HepG2 (cell line): Measurements from ENCODE around the gene FBXO9. TPM values are rescaled to one million over a fixed set of nuclear protein-coding genes. Genes with fewer than 3 reads are reported as not detected.

Experiments used
- AKAP8 ChIP-seq: sonication (generic); formaldehyde crosslinking; IDR thresholded peaks from 2 replicates; pipeline ENCODE4 v1.5.1; 2020; ENCODE audit warnings: mild to moderate bottlenecking, missing genetic modification reagents
- EHMT2 ChIP-seq: fragments of 200-600 bp; sonication (generic); IDR thresholded peaks from 2 replicates; pipeline ENCODE4 v1.7.0; 2017; ENCODE audit warnings: antibody characterized with exemption, low read depth, low read length, borderline replicate concordance
- JDP2 ChIP-seq: sonication (generic); formaldehyde crosslinking; IDR thresholded peaks from 2 replicates; pipeline ENCODE4 v1.8.1; 2022; ENCODE audit warnings: missing genetic modification reagents, borderline replicate concordance
- NCOA1 ChIP-seq: sonication (generic); formaldehyde crosslinking; IDR thresholded peaks from 2 replicates; pipeline ENCODE4 v1.9.0; 2021; ENCODE audit warnings: missing genetic modification reagents
- NR2C2 ChIP-seq: sonication (generic); formaldehyde crosslinking; IDR thresholded peaks from 2 replicates; pipeline ENCODE4 v1.4.0; 2020; ENCODE audit warnings: missing genetic modification reagents, mild to moderate bottlenecking, moderate library complexity, borderline replicate concordance
- NR2F1 ChIP-seq, 2 experiments: fragments of 450-650 bp in 1 of 2; formaldehyde crosslinking in 1 of 2; IDR thresholded peaks; 2 replicates each; pipeline versions ENCODE4 v1.5.0 to v1.6.1; 2016 to 2020; ENCODE audit warnings: mild to moderate bottlenecking in 1 of 2, missing compliant biosample characterization in 1 of 2, missing genetic modification reagents in 1 of 2, moderate library complexity in 1 of 2
- PHF20 ChIP-seq: sonication (generic); formaldehyde crosslinking; IDR thresholded peaks from 2 replicates; pipeline ENCODE4 v1.5.0; 2020; ENCODE audit warnings: mild to moderate bottlenecking, missing genetic modification reagents
- PHF21A ChIP-seq: sonication (generic); formaldehyde crosslinking; IDR thresholded peaks from 2 replicates; pipeline ENCODE4 v1.5.0; 2020; ENCODE audit warnings: mild to moderate bottlenecking, missing genetic modification reagents
- ZFAT ChIP-seq: sonication (generic); formaldehyde crosslinking; conservative IDR thresholded peaks from 2 replicates; pipeline ENCODE4 v1.8.1; 2023; ENCODE audit warnings: missing genetic modification reagents, inconsistent platforms
- ZKSCAN8 ChIP-seq: IDR thresholded peaks from 2 replicates; pipeline ENCODE4 v1.6.1; 2016; ENCODE audit warnings: borderline replicate concordance, missing genetic modification reagents, missing compliant biosample characterization
- ZNF101 ChIP-seq: sonication (generic); formaldehyde crosslinking; IDR thresholded peaks from 2 replicates; pipeline ENCODE4 v1.4.0; 2020; ENCODE audit warnings: mild to moderate bottlenecking, low read depth, missing genetic modification reagents, borderline replicate concordance
- ZNF274 ChIP-seq: sonication (generic); formaldehyde crosslinking; IDR thresholded peaks from 2 replicates; pipeline ENCODE4 v1.5.1; 2020; ENCODE audit warnings: mild to moderate bottlenecking, missing genetic modification reagents
- ZNF569 ChIP-seq: sonication (generic); formaldehyde crosslinking; IDR thresholded peaks from 2 replicates; pipeline ENCODE4 v1.5.0; 2020; ENCODE audit warnings: mild to moderate bottlenecking, missing genetic modification reagents, moderate library complexity, borderline replicate concordance
- ZNF574 ChIP-seq: sonication (generic); formaldehyde crosslinking; IDR thresholded peaks from 2 replicates; pipeline ENCODE4 v1.4.0; 2020; ENCODE audit warnings: missing genetic modification reagents
- polyA plus RNA-seq, 8 experiments: library from polyadenylated mRNA; depleted of rRNA in 3 of 8; stranded (reverse) in 7 of 8; unstranded in 1 of 8; fragments of >200 nt; fragmentation: Illumina TruSeq in 4 of 8; extraction: Trizol in 4 of 8; gene quantifications; 2 replicates each; pipeline versions ENCODE4 v1.2.1 to v1.2.3, GENCODE V29; 2011 to 2016; ENCODE audit warnings: low read depth in 4 of 8, missing spikeins in 1 of 8, mixed read lengths in 1 of 8; ENCODE audit not compliant: insufficient read depth in 1 of 8
- total RNA-seq, 5 experiments: library from RNA; depleted of rRNA; stranded (reverse); fragments of >200 nt; fragmentation: Illumina TruSeq; extraction: Trizol; gene quantifications; 2 replicates each; pipeline ENCODE4 v1.2.3, GENCODE V29; 2016; ENCODE audit warnings: low read depth in 1 of 5
- TF ChIP-seq, protein P1 (sequence below): sonication (generic); formaldehyde crosslinking; conservative IDR thresholded peaks from 2 replicates; pipeline ENCODE4 v1.8.0; 2022; ENCODE audit warnings: missing genetic modification reagents
- TF ChIP-seq, protein P2 (sequence below): sonication (generic); formaldehyde crosslinking; IDR thresholded peaks from 2 replicates; pipeline ENCODE4 v1.9.0; 2022; ENCODE audit warnings: missing genetic modification reagents, mild to moderate bottlenecking, borderline replicate concordance
- TF ChIP-seq, protein P3 (sequence below): sonication (generic); formaldehyde crosslinking; IDR thresholded peaks from 2 replicates; pipeline ENCODE4 v1.5.0; 2020; ENCODE audit warnings: mild to moderate bottlenecking, missing genetic modification reagents
- TF ChIP-seq, protein P4 (sequence below): sonication (generic); formaldehyde crosslinking; IDR thresholded peaks from 2 replicates; pipeline ENCODE4 v1.4.0; 2020; ENCODE audit warnings: mild to moderate bottlenecking, low read depth, missing genetic modification reagents

FBXO9 gene
- total and polyA plus RNA-seq, 2 of the 13 experiments (the other 11 are each of a cell fraction or from before 2014, with no cell fraction given) = 64.3 to 98.4 TPM

DNA sequence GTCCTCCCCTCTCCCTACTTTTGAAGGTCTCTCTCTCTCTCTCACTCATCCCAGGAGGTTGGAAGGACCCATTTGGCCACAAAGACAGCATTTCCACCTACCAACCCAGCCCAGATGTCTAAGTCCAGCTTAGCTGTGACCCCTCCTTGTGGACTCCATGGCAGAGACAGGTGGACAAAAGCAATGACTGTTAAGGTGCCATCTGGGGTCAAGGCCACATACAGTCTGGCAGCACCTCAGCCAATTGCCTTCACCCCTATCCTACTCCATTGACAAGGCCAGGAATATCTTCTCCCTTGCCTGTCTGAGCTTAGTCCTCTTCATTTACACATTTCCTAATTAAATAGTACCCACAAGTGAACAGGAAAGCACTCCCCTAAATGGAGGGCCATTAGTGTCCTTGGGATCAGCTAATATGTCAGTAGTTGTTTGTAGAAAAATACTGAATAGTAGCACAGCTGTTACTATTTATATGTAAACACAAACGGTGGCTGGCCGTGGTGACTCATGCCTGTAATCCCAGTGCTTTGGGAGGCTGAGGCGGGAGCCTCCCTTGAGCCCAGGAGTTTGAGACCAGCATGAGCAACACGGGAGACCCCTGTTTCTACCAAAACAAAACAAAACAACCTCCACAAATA, 54.7 kb downstream of the FBXO9 start (continued):
- TF ChIP-seq ZNF101 (CRISPR knock-in tag) (no peak), NCOA1 (no peak), ZFAT (CRISPR knock-in tag) (no peak), ZNF569 (CRISPR knock-in tag) (no peak), JDP2 (CRISPR knock-in tag) (no peak), ZNF274 (CRISPR knock-in tag) (no peak), EHMT2 (peak; percentile 84; the same call in 1 of the 2 replicates), ZNF574 (CRISPR knock-in tag) (peak; percentile 59), AKAP8 (0 out of 2 replicates have a peak, but pooled peaks have one; percentile 44), NR2C2 (peak; percentile 89), PHF20 (CRISPR knock-in tag) (no peak), NR2F1 (CRISPR knock-in tag; IDR thresholded peaks at IDR 0.05) (peak; percentile 94 to 97), ZKSCAN8 (CRISPR knock-in tag) (peak; percentile 57; the same call in 1 of the 2 replicates), PHF21A (peak; percentile 67)
- TF ChIP-seq, protein P1, sequence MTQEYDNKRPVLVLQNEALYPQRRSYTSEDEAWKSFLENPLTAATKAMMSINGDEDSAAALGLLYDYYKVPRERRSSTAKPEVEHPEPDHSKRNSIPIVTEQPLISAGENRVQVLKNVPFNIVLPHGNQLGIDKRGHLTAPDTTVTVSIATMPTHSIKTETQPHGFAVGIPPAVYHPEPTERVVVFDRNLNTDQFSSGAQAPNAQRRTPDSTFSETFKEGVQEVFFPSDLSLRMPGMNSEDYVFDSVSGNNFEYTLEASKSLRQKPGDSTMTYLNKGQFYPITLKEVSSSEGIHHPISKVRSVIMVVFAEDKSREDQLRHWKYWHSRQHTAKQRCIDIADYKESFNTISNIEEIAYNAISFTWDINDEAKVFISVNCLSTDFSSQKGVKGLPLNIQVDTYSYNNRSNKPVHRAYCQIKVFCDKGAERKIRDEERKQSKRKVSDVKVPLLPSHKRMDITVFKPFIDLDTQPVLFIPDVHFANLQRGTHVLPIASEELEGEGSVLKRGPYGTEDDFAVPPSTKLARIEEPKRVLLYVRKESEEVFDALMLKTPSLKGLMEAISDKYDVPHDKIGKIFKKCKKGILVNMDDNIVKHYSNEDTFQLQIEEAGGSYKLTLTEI = no peak
- TF ChIP-seq, protein P2, sequence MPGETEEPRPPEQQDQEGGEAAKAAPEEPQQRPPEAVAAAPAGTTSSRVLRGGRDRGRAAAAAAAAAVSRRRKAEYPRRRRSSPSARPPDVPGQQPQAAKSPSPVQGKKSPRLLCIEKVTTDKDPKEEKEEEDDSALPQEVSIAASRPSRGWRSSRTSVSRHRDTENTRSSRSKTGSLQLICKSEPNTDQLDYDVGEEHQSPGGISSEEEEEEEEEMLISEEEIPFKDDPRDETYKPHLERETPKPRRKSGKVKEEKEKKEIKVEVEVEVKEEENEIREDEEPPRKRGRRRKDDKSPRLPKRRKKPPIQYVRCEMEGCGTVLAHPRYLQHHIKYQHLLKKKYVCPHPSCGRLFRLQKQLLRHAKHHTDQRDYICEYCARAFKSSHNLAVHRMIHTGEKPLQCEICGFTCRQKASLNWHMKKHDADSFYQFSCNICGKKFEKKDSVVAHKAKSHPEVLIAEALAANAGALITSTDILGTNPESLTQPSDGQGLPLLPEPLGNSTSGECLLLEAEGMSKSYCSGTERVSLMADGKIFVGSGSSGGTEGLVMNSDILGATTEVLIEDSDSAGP = peak; percentile 59; the same call in 1 of the 2 replicates
- TF ChIP-seq, protein P3, sequence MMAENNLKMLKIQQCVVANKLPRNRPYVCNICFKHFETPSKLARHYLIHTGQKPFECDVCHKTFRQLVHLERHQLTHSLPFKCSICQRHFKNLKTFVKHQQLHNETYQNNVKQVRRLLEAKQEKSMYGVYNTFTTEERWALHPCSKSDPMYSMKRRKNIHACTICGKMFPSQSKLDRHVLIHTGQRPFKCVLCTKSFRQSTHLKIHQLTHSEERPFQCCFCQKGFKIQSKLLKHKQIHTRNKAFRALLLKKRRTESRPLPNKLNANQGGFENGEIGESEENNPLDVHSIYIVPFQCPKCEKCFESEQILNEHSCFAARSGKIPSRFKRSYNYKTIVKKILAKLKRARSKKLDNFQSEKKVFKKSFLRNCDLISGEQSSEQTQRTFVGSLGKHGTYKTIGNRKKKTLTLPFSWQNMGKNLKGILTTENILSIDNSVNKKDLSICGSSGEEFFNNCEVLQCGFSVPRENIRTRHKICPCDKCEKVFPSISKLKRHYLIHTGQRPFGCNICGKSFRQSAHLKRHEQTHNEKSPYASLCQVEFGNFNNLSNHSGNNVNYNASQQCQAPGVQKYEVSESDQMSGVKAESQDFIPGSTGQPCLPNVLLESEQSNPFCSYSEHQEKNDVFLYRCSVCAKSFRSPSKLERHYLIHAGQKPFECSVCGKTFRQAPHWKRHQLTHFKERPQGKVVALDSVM = peak; percentile 98
- TF ChIP-seq, protein P4, sequence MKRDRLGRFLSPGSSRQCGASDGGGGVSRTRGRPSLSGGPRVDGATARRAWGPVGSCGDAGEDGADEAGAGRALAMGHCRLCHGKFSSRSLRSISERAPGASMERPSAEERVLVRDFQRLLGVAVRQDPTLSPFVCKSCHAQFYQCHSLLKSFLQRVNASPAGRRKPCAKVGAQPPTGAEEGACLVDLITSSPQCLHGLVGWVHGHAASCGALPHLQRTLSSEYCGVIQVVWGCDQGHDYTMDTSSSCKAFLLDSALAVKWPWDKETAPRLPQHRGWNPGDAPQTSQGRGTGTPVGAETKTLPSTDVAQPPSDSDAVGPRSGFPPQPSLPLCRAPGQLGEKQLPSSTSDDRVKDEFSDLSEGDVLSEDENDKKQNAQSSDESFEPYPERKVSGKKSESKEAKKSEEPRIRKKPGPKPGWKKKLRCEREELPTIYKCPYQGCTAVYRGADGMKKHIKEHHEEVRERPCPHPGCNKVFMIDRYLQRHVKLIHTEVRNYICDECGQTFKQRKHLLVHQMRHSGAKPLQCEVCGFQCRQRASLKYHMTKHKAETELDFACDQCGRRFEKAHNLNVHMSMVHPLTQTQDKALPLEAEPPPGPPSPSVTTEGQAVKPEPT = no peak
